Psoas muscle (tissue), 8 donors: ENCODE data around the gene CNIH3. TPM values are rescaled to one million over a fixed set of nuclear protein-coding genes. Genes with fewer than 3 reads are reported as not detected.

ENCODE experiments used
- ATAC-seq, 4 donors: fragments of 200-7000 bp; cut with Tn5 transposase; one replicate each; pipeline ENCODE4 v1.9.1; 2020; ENCODE audit warnings: moderate library complexity in 3 of 4, mild to moderate bottlenecking in 2 of 4
- DNase-seq, 2 donors: peaks; one replicate each; pipeline ENCODE4 v3.0.0-alpha.2; 2020
- H3K27ac ChIP-seq: fragments of 200-600 bp; one replicate; pipeline ENCODE4 v1.8.0; 2022
- H3K27me3 ChIP-seq, 3 donors: fragments of 200-600 bp in 1 of 3; one replicate each; pipeline versions ENCODE4 v1.6.1 to v1.8.0; 2013 to 2022; ENCODE audit warnings: low read length in 2 of 3, mild to moderate bottlenecking in 2 of 3, moderate library complexity in 1 of 3; ENCODE audit not compliant: insufficient read depth in 3 of 3
- H3K36me3 ChIP-seq, 2 donors: fragments of 200-600 bp in 1 of 2; one replicate each; pipeline versions ENCODE4 v1.6.1 to v1.8.0; 2013 to 2022; ENCODE audit warnings: low read depth in 1 of 2, mild to moderate bottlenecking in 1 of 2, moderate library complexity in 1 of 2; ENCODE audit not compliant: insufficient read depth in 1 of 2
- H3K4me1 ChIP-seq: fragments of 200-600 bp; one replicate; pipeline ENCODE4 v1.8.0; 2022
- H3K4me3 ChIP-seq: fragments of 200-600 bp; one replicate; pipeline ENCODE4 v1.8.0; 2022; ENCODE audit warnings: mild to moderate bottlenecking
- H3K9me3 ChIP-seq: fragments of 200-600 bp; one replicate; pipeline ENCODE4 v1.8.0; 2022
- WGBS, 3 donors: extraction: QIAGEN DNeasy Blood & Tissue Kit; methylation state at CpG; one replicate each; pipeline versions ENCODE4 v1.1.6 to v1.1.7; 2013; 5-methylcytosine and 5-hydroxymethylcytosine counted together
- intact Hi-C, 2 donors: fragments of 100-400 bp; cut with DNase I; formaldehyde crosslinking; loops; one replicate each; pipeline versions ENCODE4 v1.11.0 to v1.14.2; 2022
- polyA plus RNA-seq, 3 donors: library from polyadenylated mRNA; stranded (reverse); fragments of 200-250 nt; gene quantifications; one replicate each; pipeline ENCODE4 v1.2.3, GENCODE V29; 2013
- total RNA-seq, 4 donors: library from RNA; stranded (reverse); fragmentation: NEBNext Ultra II Directional in 2 of 4; extraction: Animal tissue kit (Norgen Biotek cat#: 25700) in 2 of 4; gene quantifications; one replicate each; pipeline versions ENCODE4 v1.2.1 to v1.2.4, GENCODE V29; 2021 to 2023
- TF ChIP-seq, protein P1 (sequence below): fragments of 200-600 bp; IDR thresholded peaks from one replicate; pipeline ENCODE4 v1.8.0; 2022; ENCODE audit warnings: antibody characterized with exemption
- donor health status: healthy with polysubstance abuse.
- donor health status: DM: no; HTN: no; CAD: no; lungs with moderate emphysema.
- donor health status: Bipolar disorder and iron deficiency.
- donor health status: healthy.
- donor health status: DM: yes; HTN: yes; CAD: no.
- donor health status: DM: no; HTN: no; CAD: no.
- donor health status: DM: no; HTN: no; CAD: no.
- donor health status: DM: yes; HTN: yes; CAD: no.

CNIH3 gene
- total and polyA plus RNA-seq, 7 donors = 0.39 to 1.9 (median 1.2) TPM

DNA sequence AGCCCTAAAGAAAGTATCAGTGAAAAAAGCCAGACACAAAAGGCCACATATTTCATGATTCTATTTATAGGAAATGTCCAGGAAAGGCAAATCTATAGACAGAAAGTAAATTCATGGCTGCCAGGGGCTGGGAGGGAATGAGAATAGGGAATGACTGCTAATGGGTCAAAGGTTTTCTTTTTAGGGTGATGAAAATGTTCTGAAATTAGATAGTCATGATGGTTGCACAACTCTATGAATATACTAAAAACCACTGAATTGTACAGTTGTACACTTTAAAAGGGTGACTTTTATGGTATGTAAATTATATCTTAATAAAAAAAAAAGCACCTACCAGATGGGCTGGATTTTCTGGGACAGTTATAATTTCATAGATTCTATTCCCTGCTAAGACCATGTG is 114.8 kb downstream of the CNIH3 start:
- TF ChIP-seq, protein P1, sequence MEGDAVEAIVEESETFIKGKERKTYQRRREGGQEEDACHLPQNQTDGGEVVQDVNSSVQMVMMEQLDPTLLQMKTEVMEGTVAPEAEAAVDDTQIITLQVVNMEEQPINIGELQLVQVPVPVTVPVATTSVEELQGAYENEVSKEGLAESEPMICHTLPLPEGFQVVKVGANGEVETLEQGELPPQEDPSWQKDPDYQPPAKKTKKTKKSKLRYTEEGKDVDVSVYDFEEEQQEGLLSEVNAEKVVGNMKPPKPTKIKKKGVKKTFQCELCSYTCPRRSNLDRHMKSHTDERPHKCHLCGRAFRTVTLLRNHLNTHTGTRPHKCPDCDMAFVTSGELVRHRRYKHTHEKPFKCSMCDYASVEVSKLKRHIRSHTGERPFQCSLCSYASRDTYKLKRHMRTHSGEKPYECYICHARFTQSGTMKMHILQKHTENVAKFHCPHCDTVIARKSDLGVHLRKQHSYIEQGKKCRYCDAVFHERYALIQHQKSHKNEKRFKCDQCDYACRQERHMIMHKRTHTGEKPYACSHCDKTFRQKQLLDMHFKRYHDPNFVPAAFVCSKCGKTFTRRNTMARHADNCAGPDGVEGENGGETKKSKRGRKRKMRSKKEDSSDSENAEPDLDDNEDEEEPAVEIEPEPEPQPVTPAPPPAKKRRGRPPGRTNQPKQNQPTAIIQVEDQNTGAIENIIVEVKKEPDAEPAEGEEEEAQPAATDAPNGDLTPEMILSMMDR = no peak
- H3K36me3 ChIP-seq = no peaks in the 10 kb centered on the region
- DNase-seq (no peak), ATAC-seq (no peak)
- no peaks in the 10 kb centered on the region for H3K27me3 ChIP-seq
- intact Hi-C loops = loop anchor here in 1 of 2 donors (10.0 kb wide), 1 partner anchor 226 kb away; no protein-coding TSS in a partner anchor
- H3K9me3 ChIP-seq = no peaks in the 10 kb centered on the region
- H3K4me1 ChIP-seq = peaks cover 9% of the 10 kb centered on the region
- H3K27ac ChIP-seq = no peak overlapping the region
- H3K4me3 ChIP-seq = no peak overlapping the region

DNA sequence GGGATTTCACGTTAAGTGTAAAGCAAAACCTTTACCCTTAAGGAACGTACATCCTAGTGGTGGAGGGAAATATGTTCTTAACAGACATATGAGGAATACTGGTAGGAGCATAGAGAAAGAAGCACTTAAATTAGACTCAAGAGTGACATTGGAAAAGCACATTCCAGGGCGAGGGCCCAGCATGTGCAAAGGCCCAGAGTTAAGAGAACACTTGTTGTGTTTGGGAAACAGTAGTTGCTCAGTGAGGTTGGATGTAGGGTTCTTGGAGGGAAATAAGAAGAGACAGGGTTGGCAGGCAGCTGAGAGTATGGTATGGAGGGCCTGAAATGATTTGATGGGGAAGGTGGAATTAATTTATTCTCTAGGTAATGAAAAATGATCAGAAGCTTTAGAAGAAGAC is 115.5 kb downstream of the CNIH3 start:
- no peaks in the 10 kb centered on the region for H3K27me3 ChIP-seq
- H3K9me3 ChIP-seq = no peaks in the 10 kb centered on the region
- intact Hi-C loops = loop anchor here in 1 of 2 donors (10.0 kb wide), 1 partner anchor 227 kb away; no protein-coding TSS in a partner anchor
- DNase-seq (no peak), ATAC-seq (no peak)
- H3K4me3 ChIP-seq = no peak overlapping the region
- TF ChIP-seq, protein P1 = no peak
- 57 to 66% (median 62%) methylated on average over 3 of the region's 3 CpGs for WGBS, 3 donors
- H3K27ac ChIP-seq = no peak overlapping the region
- H3K36me3 ChIP-seq = no peaks in the 10 kb centered on the region
- peaks cover 10% of the 10 kb centered on the region for H3K4me1 ChIP-seq

DNA sequence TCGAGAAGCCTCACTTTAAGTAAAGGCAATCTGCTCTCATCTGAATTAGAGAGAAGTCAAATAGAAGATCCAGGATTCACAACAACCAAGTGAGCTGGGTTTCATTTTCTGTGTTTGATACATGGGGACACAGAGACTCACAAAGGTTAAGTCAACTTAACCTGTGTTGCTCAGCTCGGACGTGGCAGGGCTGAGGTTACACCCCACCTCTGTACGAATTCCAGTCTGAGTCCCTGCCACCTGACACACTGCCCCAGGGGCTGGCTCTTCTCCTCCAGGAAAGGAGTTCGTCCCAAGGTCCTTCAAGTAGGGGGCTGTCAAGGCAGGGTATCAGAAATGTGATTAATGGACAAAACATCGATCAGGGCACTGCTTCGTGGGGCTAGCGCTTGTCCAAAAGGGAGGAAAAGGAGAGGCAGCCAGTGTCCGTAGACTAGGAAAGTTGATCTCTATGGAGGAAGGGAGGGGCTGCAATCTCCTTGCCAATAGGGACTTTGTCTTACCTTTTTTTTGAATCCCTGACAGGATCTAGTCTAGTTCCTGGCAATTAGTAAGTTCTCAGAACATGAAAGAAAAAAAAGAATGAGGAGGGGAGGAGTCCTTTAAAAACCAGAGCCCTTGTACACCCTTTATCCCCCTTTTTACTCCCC is 116.4 kb downstream of the CNIH3 start:
- TF ChIP-seq, protein P1 = no peak
- DNase-seq (no peak), ATAC-seq (peak in 3 of 4 donors; percentile 28 to 43 (median 42))
- intact Hi-C loops = loop anchor here in 1 of 2 donors (10.0 kb wide), 1 partner anchor 228 kb away; no protein-coding TSS in a partner anchor
- Histone ChIP-seq H3K27me3 (no peaks in the 10 kb centered on the region), H3K4me1 (peaks cover 18% of the 10 kb centered on the region), H3K27ac (peak overlapping the region; percentile 67), H3K4me3 (no peak overlapping the region), H3K36me3 (no peaks in the 10 kb centered on the region), H3K9me3 (no peaks in the 10 kb centered on the region)
- WGBS, 3 donors = 23 to 36% (median 26%) methylated on average over 9 of the region's 9 CpGs

DNA sequence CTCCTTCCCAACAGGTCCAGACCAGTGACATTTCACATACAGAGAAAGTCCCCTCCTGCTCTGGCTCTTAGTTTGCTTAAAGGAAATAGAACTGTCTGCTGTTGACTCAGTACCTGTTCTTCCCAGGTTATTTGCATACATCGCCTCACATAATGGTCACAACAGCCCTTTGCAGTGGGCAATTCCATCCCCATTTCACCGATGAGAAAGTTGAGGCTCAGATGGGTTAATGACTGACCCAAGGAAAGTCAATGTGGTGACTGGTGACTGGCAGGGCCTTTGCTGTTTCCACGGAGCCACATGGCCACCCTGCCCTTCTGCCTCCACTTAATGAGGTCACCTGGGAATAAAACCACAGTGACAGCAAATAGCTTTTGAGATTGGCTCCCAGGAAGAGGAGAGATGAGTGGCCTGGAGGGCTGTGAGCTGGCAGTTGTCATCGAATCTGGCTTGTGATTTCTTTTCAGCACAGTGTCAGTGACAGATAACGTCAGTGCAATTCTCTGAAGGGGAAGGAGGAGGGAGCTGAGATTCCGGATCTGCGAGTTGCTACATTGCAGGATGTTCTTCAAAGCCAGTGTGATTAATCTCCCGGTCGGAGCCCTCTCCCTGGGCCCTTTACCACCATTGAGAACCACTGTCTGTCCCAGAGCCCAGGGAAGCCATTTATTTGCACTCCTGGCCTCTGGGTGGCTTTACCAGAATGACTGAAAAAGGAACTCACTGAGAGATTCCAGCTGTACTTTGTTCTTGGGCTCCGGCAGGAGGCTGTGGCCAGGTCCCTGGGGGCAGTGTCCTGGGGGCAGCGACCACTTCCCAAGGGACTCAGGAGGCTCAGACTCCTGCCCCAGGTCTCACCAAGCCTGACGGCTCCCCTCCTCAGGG is 117.2 kb downstream of the CNIH3 start:
- no peaks in the 10 kb centered on the region for H3K9me3 ChIP-seq
- no peaks in the 10 kb centered on the region for H3K27me3 ChIP-seq
- intact Hi-C loops = loop anchor here in 1 of 2 donors (10.0 kb wide), 1 partner anchor 228 kb away; no protein-coding TSS in a partner anchor
- H3K27ac ChIP-seq = peak overlapping the region; percentile 67
- TF ChIP-seq, protein P1 = no peak
- ATAC-seq (peak; percentile 90 to 93 (median 90)), DNase-seq (peak in 1 of 2 donors; percentile 72)
- no peak overlapping the region for H3K4me3 ChIP-seq
- WGBS, 3 donors = 29 to 36% (median 30%) methylated on average over 12 of the region's 12 CpGs
- H3K36me3 ChIP-seq = no peaks in the 10 kb centered on the region
- H3K4me1 ChIP-seq = peaks cover 23% of the 10 kb centered on the region
